ENCODE results near the gene C3orf49.

C3orf49 gene, protein sequence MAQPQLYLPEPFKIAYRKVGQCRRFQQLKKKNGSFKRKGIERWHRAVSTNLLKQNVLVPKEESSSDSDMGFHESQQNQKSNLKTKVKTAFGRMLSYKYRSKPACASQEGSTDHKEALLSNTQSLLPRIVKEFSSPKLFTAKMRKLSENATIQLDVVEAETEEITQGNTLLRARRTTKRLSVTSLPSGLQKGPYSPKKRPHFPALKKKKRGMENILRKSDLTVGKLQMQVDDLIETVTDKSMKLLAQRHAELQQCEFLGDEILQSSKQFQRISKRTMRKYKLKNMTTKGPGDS

DNA sequence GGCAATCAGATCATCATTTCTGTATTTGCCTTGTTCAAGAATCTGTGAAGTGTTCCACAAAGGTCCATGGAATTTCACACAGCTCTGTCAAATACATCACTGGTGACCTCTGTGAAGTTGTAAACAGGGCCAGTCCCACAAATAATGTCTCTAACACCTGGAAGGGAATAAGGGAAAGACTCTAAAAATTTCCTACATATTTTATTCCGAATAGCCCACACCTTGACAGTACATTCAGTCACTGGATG lies at the start of gene C3orf49:
TSS of gene C3orf49 (plus strand) at position 149 of the 248 bp plus-strand sequence. CDS start 173 bp downstream, outside the sequence.
- DNase-seq (ENCODE audit: low spot score) = no peak

DNA sequence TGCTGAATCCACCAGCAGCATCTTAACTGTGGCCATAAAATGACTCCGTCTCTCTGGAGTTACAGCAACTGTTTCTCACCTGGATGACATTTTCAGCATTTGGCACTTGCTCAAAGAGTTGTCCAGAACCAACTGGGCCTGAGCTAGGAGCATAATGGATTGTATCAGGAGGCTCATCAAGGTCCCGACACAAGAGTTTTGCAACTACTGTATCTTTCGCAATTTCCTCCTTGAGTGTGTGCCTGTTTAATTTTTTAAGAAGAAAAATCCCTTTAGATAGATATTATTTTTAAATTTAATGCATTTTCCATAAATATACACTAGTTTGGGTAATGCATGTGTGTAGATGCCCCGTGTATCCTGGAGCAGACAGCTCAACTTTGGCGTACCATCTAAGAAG lies 44.3 kb upstream of the C3orf49 start:
- DNase-seq (ENCODE audit: low spot score) = no peak

DNA sequence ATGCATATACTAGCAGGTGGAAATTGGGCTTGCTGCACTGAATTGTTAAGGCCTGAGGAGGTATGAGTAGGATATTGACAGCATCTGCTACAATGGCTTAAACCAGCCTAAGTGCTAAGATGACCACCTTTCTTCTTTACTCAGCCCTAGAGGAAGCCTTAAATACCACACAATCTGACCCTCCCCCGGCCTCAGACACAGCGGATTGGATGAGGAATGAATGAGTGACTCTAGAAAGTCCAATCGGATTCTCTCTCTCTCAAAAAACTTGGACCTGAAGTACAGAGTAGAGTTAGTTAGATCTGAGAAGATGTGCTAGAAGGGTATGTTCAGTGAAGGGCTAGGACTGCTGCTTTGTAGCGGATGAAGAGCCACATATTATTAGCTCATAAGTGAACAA lies 39.9 kb upstream of the C3orf49 start:
- DNase-seq (ENCODE audit: low spot score) = peak; percentile 28

DNA sequence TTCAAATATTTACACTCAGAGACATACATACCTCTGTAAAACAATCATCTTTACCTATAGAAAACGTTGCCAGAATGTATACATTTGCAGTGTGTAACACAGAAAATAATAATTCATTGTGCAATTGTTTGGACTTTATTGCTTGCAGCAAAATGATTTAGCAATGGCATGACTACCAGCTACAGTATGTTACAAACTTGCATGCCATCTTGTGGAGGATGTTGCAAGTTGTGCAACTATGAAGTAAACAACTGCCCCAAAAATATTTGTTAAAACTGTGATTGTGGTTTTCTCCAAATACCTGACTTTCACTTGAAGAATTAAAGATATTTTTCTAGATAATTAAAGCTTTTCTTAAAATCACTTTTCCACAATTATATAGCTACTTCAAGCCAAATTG lies 27.1 kb upstream of the C3orf49 start:
- no peak for DNase-seq (ENCODE audit: low spot score)

DNA sequence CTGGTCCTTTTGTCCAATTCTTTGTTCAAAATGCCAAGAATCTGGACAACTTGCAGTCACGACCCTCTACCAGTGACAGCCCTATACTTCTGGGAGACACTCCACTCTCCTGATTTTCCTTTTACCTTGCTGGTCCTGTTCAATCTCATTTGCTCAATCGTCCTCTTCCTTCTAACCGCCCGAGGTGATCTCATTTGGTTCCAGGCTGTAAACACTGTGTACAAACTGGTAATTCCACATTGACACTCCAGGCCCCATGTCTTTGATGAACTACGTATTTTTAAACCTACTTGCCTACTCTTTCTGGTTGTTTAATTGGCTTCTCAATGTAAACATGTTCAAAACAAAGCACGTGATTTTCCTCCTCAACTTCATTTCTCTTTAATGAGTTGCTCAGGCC lies 23.7 kb upstream of the C3orf49 start:
- DNase-seq (ENCODE audit: low spot score) = no peak

DNA sequence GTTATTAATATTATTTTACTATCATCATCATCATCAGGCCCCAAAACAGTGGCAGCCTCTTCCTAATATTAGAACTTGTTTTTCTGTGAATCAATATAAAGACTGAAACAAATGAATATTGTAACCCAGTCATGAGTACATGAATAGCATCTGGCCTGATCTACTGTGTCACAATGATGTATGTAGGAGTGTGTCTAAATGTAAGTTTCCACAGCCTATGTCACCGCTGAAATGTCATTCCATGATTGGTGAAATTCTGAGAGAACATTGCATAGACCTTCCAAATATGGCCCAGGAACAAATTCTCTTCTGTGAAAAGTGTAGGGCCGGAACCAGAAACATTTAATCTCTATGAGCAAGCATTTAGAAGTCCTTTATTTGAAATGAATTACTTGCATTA lies 20.6 kb upstream of the C3orf49 start:
- DNase-seq (ENCODE audit: low spot score) = no peak

DNA sequence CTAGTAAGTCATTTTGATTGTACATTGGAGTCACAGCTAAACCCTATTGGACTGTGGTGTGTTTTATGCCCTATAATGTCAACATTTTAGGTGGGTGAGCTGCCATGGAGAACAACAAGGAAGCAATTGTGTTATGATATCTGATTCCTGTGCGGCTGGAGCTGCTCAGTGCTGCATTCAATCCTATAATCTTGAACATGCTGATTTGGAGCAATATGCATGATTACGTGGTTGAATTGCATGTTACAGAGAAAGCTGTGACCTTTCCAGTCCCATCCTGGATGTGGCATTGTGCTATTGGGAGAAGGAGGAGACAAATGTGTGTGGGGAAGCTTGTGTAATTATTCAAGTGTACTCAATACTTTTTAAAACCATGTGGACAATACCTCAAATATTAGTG lies 20.1 kb upstream of the C3orf49 start:
- no peak for DNase-seq (ENCODE audit: low spot score)

DNA sequence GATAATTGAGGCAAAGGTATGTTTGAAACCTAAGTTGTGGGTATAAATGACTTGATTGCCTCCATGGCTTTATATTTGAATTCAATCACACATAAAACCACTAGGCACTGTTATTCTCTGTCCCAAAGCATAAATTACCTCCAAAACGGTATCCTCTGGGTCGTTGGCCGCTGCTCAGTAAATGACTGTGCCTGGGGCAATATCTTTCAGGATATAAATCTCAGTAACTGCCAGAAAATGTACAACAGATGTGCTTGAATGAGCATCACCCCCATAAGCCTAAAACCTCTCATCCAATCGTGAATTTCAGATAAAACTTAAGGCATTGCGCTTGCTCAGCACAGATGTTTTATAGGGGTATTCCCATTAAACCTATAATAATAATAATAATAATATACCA lies 19.0 kb upstream of the C3orf49 start:
- no peak for DNase-seq (ENCODE audit: low spot score)

DNA sequence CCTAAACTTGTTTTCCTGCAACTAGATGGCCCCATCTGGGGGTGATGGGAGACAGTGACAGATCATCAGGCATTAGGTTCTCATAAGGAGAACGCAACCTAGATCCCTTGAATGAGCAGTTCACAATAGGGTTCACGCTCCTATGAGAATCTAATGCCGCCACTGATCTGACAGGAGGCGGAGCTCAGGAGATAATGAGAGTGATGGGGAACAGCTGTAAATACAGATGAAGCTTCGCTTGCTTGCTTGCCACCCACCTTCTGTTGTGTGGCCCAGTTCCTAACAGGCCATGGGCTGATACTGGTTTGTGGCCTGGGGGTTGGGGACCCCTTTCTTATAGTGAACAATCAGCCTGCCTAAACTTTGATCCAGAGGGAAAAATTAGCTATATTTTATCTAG lies 15.2 kb upstream of the C3orf49 start:
- DNase-seq (ENCODE audit: low spot score) = no peak

DNA sequence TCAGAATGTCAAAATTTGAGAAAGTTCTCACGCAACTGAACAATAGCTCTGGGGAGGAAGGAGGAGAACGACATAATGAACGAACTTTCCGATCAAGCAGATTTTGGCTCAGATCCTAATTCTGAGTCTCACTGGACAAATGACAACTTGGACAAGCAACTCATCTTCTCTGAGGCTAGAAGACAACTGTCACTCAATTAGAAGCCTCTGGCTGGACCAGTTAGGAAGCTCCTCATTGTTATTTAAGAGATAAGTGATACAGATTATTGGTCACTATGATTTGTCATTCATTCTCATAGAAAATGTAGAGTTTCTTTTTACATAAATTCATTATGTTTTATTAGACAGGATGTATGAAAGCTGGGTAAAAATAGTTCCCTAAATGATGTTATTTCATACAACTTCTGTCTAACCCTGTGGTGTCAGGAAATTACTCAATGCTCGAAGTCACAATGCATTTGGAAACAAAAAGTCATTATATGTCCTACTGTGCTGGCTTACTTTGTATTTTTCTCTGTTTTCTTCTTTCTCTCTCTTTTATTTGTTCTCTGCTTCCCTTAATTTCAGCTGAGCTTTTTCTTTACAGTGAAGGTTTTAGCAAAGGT lies 11.0 kb upstream of the C3orf49 start:
- DNase-seq (ENCODE audit: low spot score) = no peak

DNA sequence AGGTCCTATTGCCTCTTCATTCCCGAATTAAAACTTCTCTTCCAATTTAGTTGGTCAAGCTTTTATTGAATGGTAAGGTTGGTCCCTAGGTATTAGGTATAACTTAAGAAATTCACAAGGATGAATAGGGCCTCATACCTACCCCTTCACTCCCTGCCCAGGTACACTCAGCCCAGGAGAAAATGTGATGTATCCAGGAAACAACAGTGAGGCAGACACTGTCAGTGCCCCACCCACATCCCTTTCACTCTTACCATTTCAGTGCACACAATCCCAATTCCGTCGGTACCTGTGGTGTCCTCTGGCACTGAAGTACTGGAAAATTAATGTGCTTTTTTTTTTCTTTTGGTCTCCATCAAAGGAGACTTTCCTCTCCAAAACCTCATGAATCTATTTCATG lies 10.5 kb upstream of the C3orf49 start:
- DNase-seq (ENCODE audit: low spot score) = no peak

DNA sequence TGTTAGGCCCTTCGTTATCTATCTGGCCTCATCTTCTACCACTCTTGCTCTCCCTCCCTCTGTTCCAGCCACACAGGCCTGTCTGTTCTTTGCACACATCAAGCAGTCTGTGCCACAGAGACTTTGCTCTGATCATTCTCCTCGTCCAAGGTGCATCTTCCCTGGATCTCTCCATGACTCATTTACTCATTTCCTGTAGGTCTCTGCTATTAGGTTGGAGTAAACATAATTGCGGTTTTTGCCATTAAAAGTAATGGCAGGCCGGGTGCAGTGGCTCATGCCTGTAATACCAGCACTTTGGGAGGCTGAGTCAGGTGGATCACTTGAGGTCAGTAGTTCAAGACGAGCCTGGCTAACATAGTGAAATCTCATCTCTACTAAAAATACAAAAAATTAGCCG lies 9.5 kb upstream of the C3orf49 start:
- DNase-seq (ENCODE audit: low spot score) = no peak

DNA sequence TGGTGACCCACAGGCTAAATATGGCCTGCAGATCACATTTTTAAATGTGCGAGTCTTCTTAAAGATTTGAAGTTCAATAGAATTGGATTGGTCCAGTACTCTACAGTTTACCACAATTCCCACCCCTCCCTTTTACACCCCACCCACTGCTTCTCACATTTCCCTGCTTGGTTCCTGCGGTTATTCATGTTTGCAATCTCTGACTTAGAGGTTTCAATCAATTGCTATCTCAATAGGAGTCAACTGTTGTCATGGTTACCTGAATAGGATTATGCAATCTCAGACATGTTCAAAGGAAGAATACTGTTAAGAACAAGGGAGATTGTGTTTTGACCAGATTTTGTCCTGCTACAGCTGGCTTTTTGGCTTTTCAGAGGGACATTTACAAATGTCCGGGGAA lies 4.9 kb upstream of the C3orf49 start:
- DNase-seq (ENCODE audit: low spot score) = no peak

DNA sequence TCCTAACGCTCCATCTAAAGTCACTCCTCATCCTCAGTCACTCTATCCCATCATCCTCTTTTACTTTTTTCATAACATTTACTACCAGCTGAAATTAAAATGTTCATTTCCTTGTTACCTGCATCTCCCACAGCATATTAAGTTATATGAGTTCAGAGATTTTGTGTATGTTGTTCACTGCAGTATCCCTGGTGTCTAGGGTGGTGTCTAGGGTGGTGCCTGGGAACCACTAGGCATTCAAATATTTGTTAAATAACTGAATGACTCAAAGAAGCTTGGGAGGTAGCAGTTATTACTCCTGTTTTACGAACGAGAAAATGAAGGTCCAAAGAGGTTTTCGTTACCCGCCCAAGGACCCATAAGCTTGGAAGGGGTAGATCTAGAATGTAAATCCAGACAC lies 1.9 kb upstream of the C3orf49 start:
- no peak for DNase-seq (ENCODE audit: low spot score)

DNA sequence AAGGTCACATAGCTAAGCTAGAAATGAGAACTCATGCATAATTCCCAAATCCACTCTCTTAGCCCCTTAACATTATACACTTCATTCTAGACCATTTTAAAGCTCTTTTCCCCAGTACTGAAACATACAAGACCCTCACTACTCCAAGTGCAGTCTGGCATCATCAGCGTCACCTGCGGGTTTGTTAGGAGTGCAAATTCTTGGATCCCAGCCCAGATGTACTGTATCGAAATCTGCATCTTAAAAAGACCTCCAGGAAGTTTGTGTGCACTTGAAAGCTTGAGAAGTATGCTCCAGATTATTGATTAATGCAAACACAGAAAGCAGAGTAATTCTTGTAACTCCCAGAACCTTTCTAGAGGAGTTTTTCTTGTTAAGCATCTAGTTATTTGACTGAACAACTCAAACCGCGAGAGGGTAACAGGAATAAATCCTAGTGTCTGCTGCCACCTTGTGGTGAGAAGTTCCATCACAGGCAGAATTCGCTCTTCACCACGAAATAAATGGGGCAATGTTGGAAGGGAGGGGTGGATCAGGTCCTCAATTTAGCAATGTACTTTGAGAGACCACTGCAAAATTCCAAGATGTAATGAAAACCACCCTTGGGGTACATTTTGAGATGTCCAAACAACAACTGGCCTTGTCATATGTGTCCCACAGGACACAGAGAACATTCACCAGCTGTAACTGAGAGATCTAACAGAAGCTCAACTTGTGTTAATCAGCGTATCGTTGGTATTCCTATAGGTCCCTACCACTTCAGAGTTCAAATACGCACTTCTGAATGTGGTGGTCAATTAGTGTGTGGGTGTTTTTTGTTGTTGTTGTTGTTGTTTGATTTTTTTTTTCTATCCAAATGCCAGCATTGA lies 583 bp upstream of the C3orf49 start:
- peak; percentile 66 for DNase-seq (ENCODE audit: low spot score)

DNA sequence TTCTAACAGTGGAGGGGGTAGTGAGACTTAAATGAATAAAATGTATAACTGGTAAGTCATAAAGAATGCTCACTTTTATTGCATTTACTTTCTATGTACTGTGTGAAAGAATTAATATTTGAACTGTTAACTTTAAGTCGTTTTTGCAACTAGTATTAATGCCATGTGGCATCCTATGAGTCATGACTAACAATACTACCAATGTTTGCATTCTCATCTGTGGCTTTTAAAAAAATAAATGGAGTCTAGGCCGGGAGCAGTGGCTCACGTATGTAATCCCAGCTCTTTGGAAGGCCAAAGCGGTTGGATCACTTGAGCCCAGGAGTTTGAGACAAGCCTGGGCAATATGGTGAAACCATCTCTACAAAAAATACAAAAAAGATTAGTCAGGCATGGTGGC lies 5.2 kb downstream of the C3orf49 start:
- no peak for DNase-seq (ENCODE audit: low spot score)

DNA sequence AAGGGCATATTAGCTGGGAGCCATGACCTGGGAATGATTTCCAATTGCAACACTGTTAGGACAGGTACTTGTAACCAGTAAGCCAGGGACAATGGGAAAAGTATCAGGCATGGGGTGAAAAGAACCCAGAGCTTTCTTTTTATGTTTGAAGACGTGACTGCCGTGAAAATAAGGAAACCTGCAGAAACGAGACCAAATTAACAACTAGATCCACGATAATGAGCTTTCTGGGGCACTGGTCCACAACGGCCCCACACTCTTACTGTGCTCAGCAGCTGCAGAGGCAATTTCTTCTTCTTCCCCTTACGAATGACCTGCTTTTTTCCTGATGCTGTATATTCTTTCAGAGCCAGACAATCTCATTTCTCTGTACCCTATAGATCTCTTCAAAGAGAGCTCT lies 11.4 kb downstream of the C3orf49 start:
- DNase-seq (ENCODE audit: low spot score) = no peak

DNA sequence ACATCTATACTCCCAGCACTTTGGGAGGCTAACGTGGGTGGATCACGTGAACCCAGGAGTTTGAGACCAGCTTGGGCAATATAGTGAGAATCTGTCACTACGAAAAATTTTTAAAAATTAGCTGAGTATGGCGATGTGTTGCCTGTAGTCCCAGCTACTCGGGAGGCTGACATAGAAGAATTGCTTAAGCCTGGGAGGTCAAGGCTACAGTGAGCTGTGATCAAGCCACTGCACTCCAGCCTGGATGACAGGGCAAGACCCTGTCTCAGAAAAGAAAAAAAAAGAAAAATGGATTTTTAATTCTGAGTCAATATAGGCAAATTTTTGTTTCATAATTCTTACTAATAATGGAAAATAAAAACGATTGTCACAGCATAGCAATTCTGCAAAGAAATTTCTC lies 13.3 kb downstream of the C3orf49 start:
- no peak for DNase-seq (ENCODE audit: low spot score)

DNA sequence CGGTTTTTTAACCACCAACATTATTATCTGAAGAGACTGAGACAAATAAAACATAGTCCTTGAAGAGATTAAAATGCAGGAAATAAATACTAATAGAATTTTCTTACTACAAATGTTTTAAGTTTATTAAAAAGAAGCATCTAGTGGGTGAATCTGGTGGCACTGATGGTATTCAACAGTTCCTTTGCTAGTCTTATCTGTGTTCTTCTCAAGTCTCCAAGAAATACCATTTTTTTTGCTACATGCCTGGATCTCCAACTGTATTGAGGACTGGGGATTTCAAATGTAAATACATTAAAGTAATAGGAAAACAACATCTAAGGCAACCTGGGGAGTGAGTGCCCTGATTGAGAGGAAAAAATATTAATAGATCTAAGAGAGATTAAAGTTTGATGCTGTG lies 22.6 kb downstream of the C3orf49 start:
- no peak for DNase-seq (ENCODE audit: low spot score)

DNA sequence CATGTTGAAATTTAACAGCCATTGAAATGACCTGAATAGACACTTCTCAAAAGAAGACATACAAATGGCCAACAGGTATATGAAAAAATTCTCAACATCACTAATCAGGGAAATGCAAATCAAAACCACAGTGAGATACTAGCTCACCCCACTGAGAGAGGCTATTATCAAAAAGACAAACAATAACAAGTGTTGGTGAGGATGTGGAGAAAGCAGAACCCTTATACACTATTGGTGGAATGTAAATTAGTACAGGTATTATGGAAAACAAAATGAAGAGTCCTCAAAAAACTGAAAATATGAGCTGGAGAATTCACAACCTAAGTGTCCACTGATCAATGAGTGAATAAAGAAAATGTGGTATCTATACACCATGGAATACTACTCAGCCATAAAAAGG lies 23.0 kb downstream of the C3orf49 start:
- DNase-seq (ENCODE audit: low spot score) = no peak

DNA sequence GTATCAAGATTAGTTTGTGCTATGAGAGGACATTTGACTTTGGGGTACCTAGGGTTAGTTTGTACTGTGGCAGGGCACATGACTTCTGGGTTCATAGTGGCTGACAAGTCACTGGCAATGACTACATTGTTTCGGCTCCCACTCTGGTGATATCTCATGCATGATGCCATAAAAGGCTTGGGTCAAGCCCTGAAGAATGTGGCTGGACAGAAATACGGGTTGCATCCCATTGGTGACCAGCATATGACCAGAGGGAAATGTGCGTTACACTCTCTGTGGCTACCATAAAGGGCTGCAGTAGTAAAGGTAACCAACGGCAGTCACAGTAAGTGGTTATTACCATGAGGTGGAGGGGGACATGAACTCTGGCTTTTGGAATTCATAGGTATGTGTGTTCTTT lies 26.1 kb downstream of the C3orf49 start:
- DNase-seq (ENCODE audit: low spot score) = no peak

DNA sequence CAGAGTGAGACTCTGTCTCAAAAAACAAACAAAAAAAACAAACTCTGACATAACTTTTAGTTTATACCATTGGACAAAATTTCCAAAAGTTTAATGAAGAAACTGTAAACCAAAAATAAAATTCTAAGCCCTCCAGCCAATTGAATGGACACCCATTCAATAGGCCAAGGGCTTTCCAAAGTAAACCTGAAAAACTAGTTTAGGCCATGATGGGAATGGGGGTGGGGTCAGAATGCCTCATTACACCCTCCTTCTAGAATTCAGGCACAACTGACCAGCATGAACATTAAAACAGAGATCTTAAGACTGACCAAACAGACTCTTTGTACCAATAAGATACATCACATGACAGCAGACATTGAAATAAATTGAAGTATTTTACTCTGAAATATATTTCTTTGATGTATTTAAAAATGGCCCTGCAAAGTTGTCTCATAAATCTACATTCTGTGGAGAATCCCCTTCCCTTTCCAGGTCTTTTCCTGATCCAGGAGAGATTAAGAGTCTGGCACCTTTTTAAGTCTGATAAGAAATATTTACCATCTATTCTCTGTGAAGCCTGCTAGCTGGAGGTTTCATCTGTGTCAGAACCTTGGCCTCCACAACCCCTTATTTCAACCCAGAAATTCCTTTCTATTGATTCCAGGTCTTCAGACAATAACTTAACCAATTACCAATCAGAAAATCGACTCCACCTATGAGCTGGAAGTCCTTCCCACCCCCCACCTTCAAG lies 28.8 kb downstream of the C3orf49 start:
- peak; percentile 25 for DNase-seq (ENCODE audit: low spot score)

DNA sequence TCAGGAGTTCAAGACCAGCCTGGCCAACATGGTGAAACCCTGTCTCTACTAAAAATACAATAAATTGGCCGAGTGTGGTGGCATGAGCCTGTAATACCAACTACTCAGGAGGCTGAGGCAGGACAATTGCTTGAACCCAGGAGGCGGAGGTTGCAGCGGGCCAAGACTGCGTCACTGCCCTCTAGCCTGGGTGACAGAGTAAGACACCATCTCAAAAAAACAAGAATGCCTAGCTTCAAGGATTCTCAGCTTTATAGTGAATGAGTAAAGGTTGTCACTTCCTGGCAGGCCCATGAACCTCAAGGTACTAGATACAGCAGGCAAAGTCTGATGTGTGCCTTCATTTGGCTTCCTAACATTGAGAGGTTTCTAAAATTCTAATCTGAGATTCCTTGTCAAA lies 30.1 kb downstream of the C3orf49 start:
- no peak for DNase-seq (ENCODE audit: low spot score)
